AG09319 (cell line): ENCODE measurements around the gene RAB32.

Experiments
- DNase-seq: peaks from one replicate; pipeline ENCODE4 v3.0.0-alpha.2; 2010; ENCODE audit warnings: low read depth; ENCODE audit errors: extremely low read depth
- TF ChIP-seq, protein P1 (sequence below): IDR thresholded peaks from 2 replicates; pipeline ENCODE4 v1.5.1; 2011; ENCODE audit warnings: low read depth, mild to moderate bottlenecking, inconsistent platforms, low read length, moderate library complexity

Gene RAB32

GRCh38 chr6:146543940-146544615 lies 445 bp downstream of the RAB32 start:
- TF ChIP-seq, protein P1, sequence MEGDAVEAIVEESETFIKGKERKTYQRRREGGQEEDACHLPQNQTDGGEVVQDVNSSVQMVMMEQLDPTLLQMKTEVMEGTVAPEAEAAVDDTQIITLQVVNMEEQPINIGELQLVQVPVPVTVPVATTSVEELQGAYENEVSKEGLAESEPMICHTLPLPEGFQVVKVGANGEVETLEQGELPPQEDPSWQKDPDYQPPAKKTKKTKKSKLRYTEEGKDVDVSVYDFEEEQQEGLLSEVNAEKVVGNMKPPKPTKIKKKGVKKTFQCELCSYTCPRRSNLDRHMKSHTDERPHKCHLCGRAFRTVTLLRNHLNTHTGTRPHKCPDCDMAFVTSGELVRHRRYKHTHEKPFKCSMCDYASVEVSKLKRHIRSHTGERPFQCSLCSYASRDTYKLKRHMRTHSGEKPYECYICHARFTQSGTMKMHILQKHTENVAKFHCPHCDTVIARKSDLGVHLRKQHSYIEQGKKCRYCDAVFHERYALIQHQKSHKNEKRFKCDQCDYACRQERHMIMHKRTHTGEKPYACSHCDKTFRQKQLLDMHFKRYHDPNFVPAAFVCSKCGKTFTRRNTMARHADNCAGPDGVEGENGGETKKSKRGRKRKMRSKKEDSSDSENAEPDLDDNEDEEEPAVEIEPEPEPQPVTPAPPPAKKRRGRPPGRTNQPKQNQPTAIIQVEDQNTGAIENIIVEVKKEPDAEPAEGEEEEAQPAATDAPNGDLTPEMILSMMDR, result no peak
- no peak for DNase-seq

- TF ChIP-seq, protein P1, result no peak
- no peak for DNase-seq
Observed at GRCh38 chr6:146544616-146545182, 1.1 kb downstream of the RAB32 start.

DNA sequence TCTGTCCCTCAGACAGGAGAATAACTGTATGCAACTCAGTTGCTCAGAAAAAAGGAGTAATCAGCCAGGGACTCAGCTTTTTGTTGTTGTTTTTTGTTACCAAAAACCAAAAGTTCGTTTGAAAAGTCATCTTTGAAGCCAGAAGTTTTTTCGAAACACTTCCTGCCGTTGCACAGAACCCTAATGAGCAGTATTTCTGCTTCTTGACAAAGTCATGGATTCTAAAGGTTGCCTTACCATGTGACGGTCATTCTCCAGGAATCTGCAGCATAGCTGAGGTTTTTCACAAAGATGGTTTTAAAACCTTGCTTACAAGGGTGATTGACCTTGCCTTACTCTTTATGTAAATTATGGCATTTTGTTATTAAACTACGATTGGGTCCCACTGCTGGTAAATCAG lies 1.9 kb downstream of the RAB32 start:
- TF ChIP-seq, protein P1, result no peak
- no peak for DNase-seq

- TF ChIP-seq, protein P1, result no peak
- peak; percentile 85 for DNase-seq
Observed at GRCh38 chr6:146546443-146547043, 2.9 kb downstream of the RAB32 start.

DNA sequence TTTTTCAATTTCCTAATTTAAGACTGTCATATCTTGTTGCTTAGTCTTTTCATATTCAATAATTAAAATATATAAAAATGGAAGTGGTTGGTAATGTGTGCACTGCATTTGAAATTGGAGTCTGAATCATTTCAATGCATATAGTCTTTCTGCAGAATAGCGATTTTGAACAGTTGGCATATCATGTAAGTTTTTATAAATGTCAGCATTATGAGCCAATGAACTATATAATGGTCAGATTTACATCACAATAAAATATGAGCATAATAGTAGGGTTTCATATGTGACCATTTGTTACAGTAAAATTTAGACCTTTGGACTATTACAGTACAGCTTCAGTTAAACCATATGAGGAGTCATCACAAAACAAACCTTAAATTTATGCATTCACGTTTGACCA lies 4.3 kb downstream of the RAB32 start:
- TF ChIP-seq, protein P1, result no peak

GRCh38 chr6:146548898-146549374 lies 5.3 kb downstream of the RAB32 start:
- TF ChIP-seq, protein P1, result no peak
- DNase-seq, result no peak

More for the DNA sequence above, 4.3 kb downstream of the RAB32 start:
- DNase-seq, result no peak

DNA sequence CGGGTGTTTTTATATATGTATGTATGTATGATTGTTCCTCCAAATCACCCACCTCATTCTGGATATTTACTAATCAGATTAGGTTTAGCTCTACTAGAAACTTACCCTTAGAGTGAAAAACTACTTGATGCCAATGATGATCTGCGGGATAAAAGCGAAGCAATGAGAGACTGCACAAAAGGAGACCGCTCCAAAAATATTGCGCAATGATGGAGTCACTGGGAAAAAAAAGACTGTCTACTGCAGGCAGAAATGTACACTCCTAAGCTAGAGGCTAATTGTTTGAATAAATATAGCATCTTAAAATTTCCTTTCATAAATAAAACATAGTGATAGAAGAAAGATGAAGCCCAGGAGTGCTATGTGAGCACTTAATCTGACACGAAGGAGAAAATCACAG lies 7.3 kb downstream of the RAB32 start:
- TF ChIP-seq, protein P1, result no peak
- no peak for DNase-seq
